Measurements from ENCODE around the gene TF.
"Not testable (repeated sequence)": the region's sequence is repeated elsewhere in the genome, so short reads cannot be mapped to it uniquely, and the experiment has no call there.

Gene TF

GRCh38 chr3:133709139-133709750 lies 36.9 kb upstream of the TF start:
- Histone ChIP-seq H3K4me3 (no peak overlapping the region), H3K27ac (no peak overlapping the region), H3K36me3 (ENCODE audit: insufficient read depth, low read length) (no peaks in the 10 kb centered on the region), H3K9ac (ENCODE audit: insufficient read length) (no peak overlapping the region), H3K9me3 (ENCODE audit: low read depth, low read length) (no peaks in the 10 kb centered on the region)
- TF ChIP-seq EZH2 (IDR thresholded peaks at IDR 0.05) (no peak), POLR2AphosphoS5 (IDR thresholded peaks at IDR 0.05; ENCODE audit: borderline replicate concordance, low read depth, low read length) (no peak), FOXP2 (optimal IDR thresholded peaks at IDR 0.05; ENCODE audit: control extremely low read depth, extremely low read length, insufficient read depth) (no peak)
- DNase-seq (ENCODE audit: low read depth, low spot score), result no peak

GRCh38 chr3:133711013-133711412 lies 35.2 kb upstream of the TF start:
- Histone ChIP-seq H3K4me3 (no peak overlapping the region), H3K36me3 (ENCODE audit: insufficient read depth, low read length) (no peaks in the 10 kb centered on the region), H3K27ac (no peak overlapping the region), H3K9ac (ENCODE audit: insufficient read length) (no peak overlapping the region), H3K9me3 (ENCODE audit: low read depth, low read length) (no peaks in the 10 kb centered on the region)
- TF ChIP-seq POLR2AphosphoS5 (IDR thresholded peaks at IDR 0.05; ENCODE audit: borderline replicate concordance, low read depth, low read length) (no peak), FOXP2 (optimal IDR thresholded peaks at IDR 0.05; ENCODE audit: control extremely low read depth, extremely low read length, insufficient read depth) (no peak), EZH2 (IDR thresholded peaks at IDR 0.05) (no peak)
- no peak for DNase-seq (ENCODE audit: low read depth, low spot score)

GRCh38 chr3:133712017-133712416 lies 34.2 kb upstream of the TF start:
- H3K9me3 ChIP-seq (ENCODE audit: low read depth, low read length), result no peaks in the 10 kb centered on the region
- H3K9ac ChIP-seq (ENCODE audit: insufficient read length), result no peak overlapping the region
- H3K36me3 ChIP-seq (ENCODE audit: insufficient read depth, low read length), result no peaks in the 10 kb centered on the region
- TF ChIP-seq EZH2 (IDR thresholded peaks at IDR 0.05) (no peak), FOXP2 (optimal IDR thresholded peaks at IDR 0.05; ENCODE audit: control extremely low read depth, extremely low read length, insufficient read depth) (no peak), POLR2AphosphoS5 (IDR thresholded peaks at IDR 0.05; ENCODE audit: borderline replicate concordance, low read depth, low read length) (no peak)
- no peak overlapping the region for H3K27ac ChIP-seq
- no peak for DNase-seq (ENCODE audit: low read depth, low spot score)
- H3K4me3 ChIP-seq, result no peak overlapping the region

- no peak for TF ChIP-seq POLR2AphosphoS5 (IDR thresholded peaks at IDR 0.05; ENCODE audit: borderline replicate concordance, low read depth, low read length)
- TF ChIP-seq FOXP2 (optimal IDR thresholded peaks at IDR 0.05; ENCODE audit: control extremely low read depth, extremely low read length, insufficient read depth), result no peak
- TF ChIP-seq EZH2 (IDR thresholded peaks at IDR 0.05), result no peak
- no peak for DNase-seq (ENCODE audit: low read depth, low spot score)
Measured at GRCh38 chr3:133713347-133713746, 32.8 kb upstream of the TF start.

GRCh38 chr3:133717424-133717823 lies 28.8 kb upstream of the TF start:
- Histone ChIP-seq H3K27ac (no peak overlapping the region), H3K9me3 (ENCODE audit: low read depth, low read length) (no peaks in the 10 kb centered on the region), H3K9ac (ENCODE audit: insufficient read length) (no peak overlapping the region), H3K36me3 (ENCODE audit: insufficient read depth, low read length) (no peaks in the 10 kb centered on the region), H3K4me3 (no peak overlapping the region)
- TF ChIP-seq FOXP2 (optimal IDR thresholded peaks at IDR 0.05; ENCODE audit: control extremely low read depth, extremely low read length, insufficient read depth), result no peak
- TF ChIP-seq POLR2AphosphoS5 (IDR thresholded peaks at IDR 0.05; ENCODE audit: borderline replicate concordance, low read depth, low read length), result no peak
- TF ChIP-seq EZH2 (IDR thresholded peaks at IDR 0.05), result no peak
- DNase-seq (ENCODE audit: low read depth, low spot score), result no peak

More at GRCh38 chr3:133713347-133713746, 32.8 kb upstream of the TF start:
- Histone ChIP-seq H3K27ac (no peak overlapping the region), H3K4me3 (no peak overlapping the region), H3K9ac (ENCODE audit: insufficient read length) (no peak overlapping the region), H3K9me3 (ENCODE audit: low read depth, low read length) (no peaks in the 10 kb centered on the region), H3K36me3 (ENCODE audit: insufficient read depth, low read length) (no peaks in the 10 kb centered on the region)

GRCh38 chr3:133722935-133723334 lies 23.3 kb upstream of the TF start:
- TF ChIP-seq EZH2 (IDR thresholded peaks at IDR 0.05), result no peak
- TF ChIP-seq FOXP2 (optimal IDR thresholded peaks at IDR 0.05; ENCODE audit: control extremely low read depth, extremely low read length, insufficient read depth), result no peak
- no peak for TF ChIP-seq POLR2AphosphoS5 (IDR thresholded peaks at IDR 0.05; ENCODE audit: borderline replicate concordance, low read depth, low read length)
- Histone ChIP-seq H3K4me3 (no peak overlapping the region), H3K9ac (ENCODE audit: insufficient read length) (no peak overlapping the region), H3K36me3 (ENCODE audit: insufficient read depth, low read length) (no peaks in the 10 kb centered on the region), H3K9me3 (ENCODE audit: low read depth, low read length) (0 out of 2 replicates have a peak, but pooled peaks cover 8% of the 10 kb centered on the region), H3K27ac (no peak overlapping the region)
- DNase-seq (ENCODE audit: low read depth, low spot score), result no peak

- Histone ChIP-seq H3K9ac (ENCODE audit: insufficient read length) (no peak overlapping the region), H3K27ac (no peak overlapping the region), H3K4me3 (no peak overlapping the region), H3K9me3 (ENCODE audit: low read depth, low read length) (no peaks in the 10 kb centered on the region), H3K36me3 (ENCODE audit: insufficient read depth, low read length) (no peaks in the 10 kb centered on the region)
- TF ChIP-seq EZH2 (IDR thresholded peaks at IDR 0.05) (no peak), FOXP2 (optimal IDR thresholded peaks at IDR 0.05; ENCODE audit: control extremely low read depth, extremely low read length, insufficient read depth) (no peak), POLR2AphosphoS5 (IDR thresholded peaks at IDR 0.05; ENCODE audit: borderline replicate concordance, low read depth, low read length) (no peak)
- no peak for DNase-seq (ENCODE audit: low read depth, low spot score)
Measured at GRCh38 chr3:133730993-133731392, 15.2 kb upstream of the TF start.

- not testable (repeated sequence) for DNase-seq (ENCODE audit: low read depth, low spot score); H3K36me3 ChIP-seq (ENCODE audit: insufficient read depth, low read length); H3K9me3 ChIP-seq (ENCODE audit: low read depth, low read length); H3K9ac ChIP-seq (ENCODE audit: insufficient read length); H3K4me3 ChIP-seq; H3K27ac ChIP-seq
Measured at GRCh38 chr3:133732231-133732630, 14.0 kb upstream of the TF start.

GRCh38 chr3:133733226-133733625 lies 13.0 kb upstream of the TF start:
- Histone ChIP-seq H3K9ac (ENCODE audit: insufficient read length) (no peak overlapping the region), H3K27ac (no peak overlapping the region), H3K4me3 (no peak overlapping the region), H3K36me3 (ENCODE audit: insufficient read depth, low read length) (no peaks in the 10 kb centered on the region), H3K9me3 (ENCODE audit: low read depth, low read length) (no peaks in the 10 kb centered on the region)
- TF ChIP-seq FOXP2 (optimal IDR thresholded peaks at IDR 0.05; ENCODE audit: control extremely low read depth, extremely low read length, insufficient read depth) (no peak), EZH2 (IDR thresholded peaks at IDR 0.05) (no peak), POLR2AphosphoS5 (IDR thresholded peaks at IDR 0.05; ENCODE audit: borderline replicate concordance, low read depth, low read length) (no peak)
- no peak for DNase-seq (ENCODE audit: low read depth, low spot score)
